GM10266 (cell line): ENCODE data around the gene MAP2K5.

ENCODE experiments used
- DNase-seq: peaks from one replicate; pipeline ENCODE4 v3.0.0; 2012; ENCODE audit errors: extremely low spot score
- TF ChIP-seq, protein P1 (sequence below): IDR thresholded peaks from 2 replicates; pipeline ENCODE4 v1.5.1; 2012; ENCODE audit warnings: mild to moderate bottlenecking, low read depth; ENCODE audit not compliant: control insufficient read depth, insufficient read depth; ENCODE audit errors: missing control alignments

The MAP2K5 gene

GRCh38 chr15:67685008-67685599 lies 142.6 kb downstream of the MAP2K5 start:
- DNase-seq: no peak

GRCh38 chr15:67685716-67686115 lies 143.2 kb downstream of the MAP2K5 start:
- TF ChIP-seq, protein P1, sequence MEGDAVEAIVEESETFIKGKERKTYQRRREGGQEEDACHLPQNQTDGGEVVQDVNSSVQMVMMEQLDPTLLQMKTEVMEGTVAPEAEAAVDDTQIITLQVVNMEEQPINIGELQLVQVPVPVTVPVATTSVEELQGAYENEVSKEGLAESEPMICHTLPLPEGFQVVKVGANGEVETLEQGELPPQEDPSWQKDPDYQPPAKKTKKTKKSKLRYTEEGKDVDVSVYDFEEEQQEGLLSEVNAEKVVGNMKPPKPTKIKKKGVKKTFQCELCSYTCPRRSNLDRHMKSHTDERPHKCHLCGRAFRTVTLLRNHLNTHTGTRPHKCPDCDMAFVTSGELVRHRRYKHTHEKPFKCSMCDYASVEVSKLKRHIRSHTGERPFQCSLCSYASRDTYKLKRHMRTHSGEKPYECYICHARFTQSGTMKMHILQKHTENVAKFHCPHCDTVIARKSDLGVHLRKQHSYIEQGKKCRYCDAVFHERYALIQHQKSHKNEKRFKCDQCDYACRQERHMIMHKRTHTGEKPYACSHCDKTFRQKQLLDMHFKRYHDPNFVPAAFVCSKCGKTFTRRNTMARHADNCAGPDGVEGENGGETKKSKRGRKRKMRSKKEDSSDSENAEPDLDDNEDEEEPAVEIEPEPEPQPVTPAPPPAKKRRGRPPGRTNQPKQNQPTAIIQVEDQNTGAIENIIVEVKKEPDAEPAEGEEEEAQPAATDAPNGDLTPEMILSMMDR: no peak
- no peak for DNase-seq

More at GRCh38 chr15:67685008-67685599, 142.6 kb downstream of the MAP2K5 start:
- TF ChIP-seq, protein P1: no peak

- no peak for DNase-seq
Measured at GRCh38 chr15:67690936-67691335, 148.4 kb downstream of the MAP2K5 start.

GRCh38 chr15:67691450-67691849 lies 148.9 kb downstream of the MAP2K5 start:
- TF ChIP-seq, protein P1: no peak

More at GRCh38 chr15:67690936-67691335, 148.4 kb downstream of the MAP2K5 start:
- TF ChIP-seq, protein P1: no peak

GRCh38 chr15:67692573-67692972 lies 150.1 kb downstream of the MAP2K5 start:
- TF ChIP-seq, protein P1: no peak
- DNase-seq: no peak

More at GRCh38 chr15:67691450-67691849, 148.9 kb downstream of the MAP2K5 start:
- DNase-seq: no peak

DNA sequence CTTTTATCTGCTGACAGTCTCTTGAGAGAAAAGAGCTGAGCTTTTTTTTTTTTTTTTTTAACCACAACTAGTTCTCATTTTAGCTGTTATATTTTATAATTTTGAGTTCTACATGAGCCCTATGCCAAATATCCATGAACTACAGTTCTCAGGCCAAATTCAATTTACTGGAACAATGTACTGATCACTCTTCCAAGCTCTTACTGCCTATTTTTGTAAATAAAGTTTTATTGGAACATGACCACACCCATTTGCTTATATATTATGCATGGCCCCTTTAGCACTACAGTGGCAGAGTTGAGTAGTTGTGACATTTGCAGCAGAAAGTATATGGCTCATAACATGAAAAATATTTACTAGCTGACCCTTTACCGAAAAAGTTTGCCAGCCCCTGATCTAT lies 153.6 kb downstream of the MAP2K5 start:
- DNase-seq: no peak
- TF ChIP-seq, protein P1: no peak

- TF ChIP-seq, protein P1: no peak
- DNase-seq: no peak
Measured at GRCh38 chr15:67700023-67700422, 157.5 kb downstream of the MAP2K5 start.
